HCT116 (cell line): ENCODE data around the gene ABL1. TPM values are rescaled to one million over a fixed set of nuclear protein-coding genes. Genes with fewer than 3 reads are reported as not detected.
"Not testable (repeated sequence)": the region's sequence is repeated elsewhere in the genome, so short reads cannot be mapped to it uniquely, and the experiment has no call there.

Source experiments
- ATAC-seq: fragments of 200-7000 bp; cut with Tn5 transposase; 2 replicates; pipeline ENCODE4 v1.9.1; 2020; ENCODE audit warnings: mild to moderate bottlenecking, moderate library complexity
- BruUV-seq: library from RNA; stranded (reverse); fragments of 400-500 nt; replicated peaks from 2 replicates; lab custom pipeline; 2021; lab: Mats Ljungman, UMichigan
- CTCF ChIA-PET: fragments of 300-600 bp; sonication (Branson Sonifier 250); formaldehyde crosslinking; loops from one replicate; lab custom pipeline; 2021; ENCODE audit warnings: antibody characterized with exemption; lab: Charles Lee
- POLR2A ChIA-PET: fragments of 300-600, 350-600 bp; sonication (Branson Sonifier 250); formaldehyde crosslinking; loops from one replicate; lab custom pipeline; 2021; ENCODE audit warnings: antibody characterized with exemption; lab: Charles Lee
- RAD21 ChIA-PET, 2 experiments: fragments of 300-600 bp; sonication (Branson Sonifier 250); formaldehyde crosslinking; loops; one replicate each; lab custom pipeline; 2023; ENCODE audit warnings: low total read pairs in 2 of 2; ENCODE audit not compliant: uncharacterized antibody in 2 of 2, unreplicated experiment in 2 of 2, low non-redundant PET in 1 of 2; lab: Charles Lee
- DNase-seq: peaks from one replicate; pipeline ENCODE4 v3.0.0-alpha.2; 2010; ENCODE audit warnings: low read depth, low spot score
- H2AFZ ChIP-seq: fragments of 200-600 bp; shearing (Covaris generic), sonication (generic); 2 replicates; pipeline ENCODE4 v1.6.1; 2017; ENCODE audit warnings: low read depth, mixed run types, mixed read lengths, antibody characterized with exemption, low read length; ENCODE audit not compliant: poor library complexity, severe bottlenecking
- H3K27ac ChIP-seq: 2 replicates; pipeline ENCODE4 v1.5.1; 2012; ENCODE audit warnings: low read depth, low read length
- H3K27me3 ChIP-seq: fragments of 200-600 bp; sonication (generic); 2 replicates; pipeline ENCODE4 v1.6.1; 2016; ENCODE audit warnings: mixed run types, low read length, mixed read lengths; ENCODE audit not compliant: insufficient read depth
- H3K36me3 ChIP-seq, 2 experiments: fragments of 200-500 bp in 1 of 2; fragments of 200-600 bp in 1 of 2; sonication (Bioruptor generic) in 1 of 2; sonication (generic) in 1 of 2; 2 replicates each; pipeline versions ENCODE4 v1.5.1 to v1.6.1; 2014 to 2016; ENCODE audit warnings: low read length in 2 of 2, inconsistent platforms in 1 of 2, mixed read lengths in 1 of 2, mixed run types in 1 of 2; ENCODE audit not compliant: insufficient read depth in 2 of 2, control insufficient read depth in 1 of 2
- H3K4me1 ChIP-seq, 2 experiments: fragments of 200-600 bp in 1 of 2; sonication (generic) in 1 of 2; 2 replicates each; pipeline versions ENCODE4 v1.5.1 to v1.6.1; 2012 to 2017; ENCODE audit warnings: low read length in 2 of 2, inconsistent platforms in 1 of 2, mild to moderate bottlenecking in 1 of 2, mixed read lengths in 1 of 2, mixed run types in 1 of 2, moderate library complexity in 1 of 2; ENCODE audit not compliant: insufficient read depth in 2 of 2, control insufficient read depth in 1 of 2
- H3K4me2 ChIP-seq: fragments of 200-600 bp; sonication (generic); 2 replicates; pipeline ENCODE4 v1.6.1; 2017; ENCODE audit warnings: mixed run types, low read length, mixed read lengths
- H3K4me3 ChIP-seq, 2 experiments: fragments of 200-600 bp in 1 of 2; sonication (generic) in 1 of 2; replicated peaks in 1 of 2; 2 replicates each; pipeline ENCODE4 v1.5.1; 2011 to 2016; ENCODE audit warnings: low read length in 2 of 2, control low read depth in 1 of 2, low read depth in 1 of 2, mild to moderate bottlenecking in 1 of 2, mixed read lengths in 1 of 2, mixed run types in 1 of 2
- H3K79me2 ChIP-seq: fragments of 200-600 bp; sonication (generic); 2 replicates; pipeline ENCODE4 v1.6.1; 2017; ENCODE audit warnings: mild to moderate bottlenecking, mixed run types, low read length, moderate library complexity, mixed read lengths; ENCODE audit not compliant: insufficient read depth
- H3K9ac ChIP-seq: fragments of 200-600 bp; sonication (generic); 2 replicates; pipeline ENCODE4 v1.6.1; 2016; ENCODE audit warnings: low read length, mixed read lengths
- H3K9me2 ChIP-seq: fragments of 200-600 bp; sonication (generic), shearing (Covaris generic); 2 replicates; pipeline ENCODE4 v1.6.1; 2017; ENCODE audit warnings: mixed run types, mild to moderate bottlenecking, moderate library complexity; ENCODE audit not compliant: insufficient read depth
- H3K9me3 ChIP-seq, 2 experiments: fragments of 200-500 bp in 1 of 2; fragments of 200-600 bp in 1 of 2; sonication (Bioruptor generic) in 1 of 2; sonication (generic) in 1 of 2; 2 replicates each; pipeline ENCODE4 v1.6.1; 2014 to 2017; ENCODE audit warnings: low read length in 2 of 2, mixed read lengths in 2 of 2, inconsistent platforms in 1 of 2, low read depth in 1 of 2, mild to moderate bottlenecking in 1 of 2, mixed run types in 1 of 2, moderate library complexity in 1 of 2; ENCODE audit not compliant: control insufficient read depth in 1 of 2, insufficient read depth in 1 of 2
- H4K20me1 ChIP-seq: fragments of 200-600 bp; sonication (generic), shearing (Covaris generic); 2 replicates; pipeline ENCODE4 v1.6.1; 2017; ENCODE audit warnings: mixed run types, mild to moderate bottlenecking, moderate library complexity; ENCODE audit not compliant: insufficient read depth
- CBX3 ChIP-seq: IDR thresholded peaks from 2 replicates; pipeline ENCODE4 v1.6.1; 2012; ENCODE audit warnings: low read depth
- CEBPB ChIP-seq: IDR thresholded peaks from 2 replicates; pipeline ENCODE4 v1.6.1; 2012; ENCODE audit warnings: low read depth
- EGR1 ChIP-seq: IDR thresholded peaks from 2 replicates; pipeline ENCODE4 v1.6.1; 2012; ENCODE audit warnings: low read depth
- FOSL1 ChIP-seq: IDR thresholded peaks from 2 replicates; pipeline ENCODE4 v1.6.1; 2012; ENCODE audit warnings: low read depth
- POLR2AphosphoS5 ChIP-seq: IDR thresholded peaks from 2 replicates; pipeline ENCODE4 v1.6.1; 2011; ENCODE audit warnings: mild to moderate bottlenecking, low read depth, low read length, moderate library complexity
- SIN3A ChIP-seq: IDR thresholded peaks from 2 replicates; pipeline ENCODE4 v1.6.1; 2012; ENCODE audit warnings: low read depth
- SP1 ChIP-seq: IDR thresholded peaks from 2 replicates; pipeline ENCODE4 v1.6.1; 2012; ENCODE audit warnings: low read depth
- SRF ChIP-seq: IDR thresholded peaks from 2 replicates; pipeline ENCODE4 v1.6.1; 2012; ENCODE audit warnings: low read depth
- ZFX ChIP-seq: fragments of 450-650 bp; IDR thresholded peaks from 2 replicates; pipeline ENCODE4 v1.6.1; 2017
- intact Hi-C: fragments of 100-400 bp; cut with micrococcal nuclease; formaldehyde crosslinking; loops from 2 replicates; pipeline ENCODE4 v1.10.0; 2022
- total RNA-seq: library from RNA; stranded (reverse); gene quantifications from one replicate; pipeline ENCODE4 v1.2.1, GENCODE V29; 2021; ENCODE audit not compliant: unreplicated experiment
- TF ChIP-seq, protein P1 (sequence below): IDR thresholded peaks from 2 replicates; pipeline ENCODE4 v1.6.1; 2012; ENCODE audit warnings: low read depth

The ABL1 gene
- total RNA-seq, 1 experiment from 2014 or later: 54.7 TPM

DNA sequence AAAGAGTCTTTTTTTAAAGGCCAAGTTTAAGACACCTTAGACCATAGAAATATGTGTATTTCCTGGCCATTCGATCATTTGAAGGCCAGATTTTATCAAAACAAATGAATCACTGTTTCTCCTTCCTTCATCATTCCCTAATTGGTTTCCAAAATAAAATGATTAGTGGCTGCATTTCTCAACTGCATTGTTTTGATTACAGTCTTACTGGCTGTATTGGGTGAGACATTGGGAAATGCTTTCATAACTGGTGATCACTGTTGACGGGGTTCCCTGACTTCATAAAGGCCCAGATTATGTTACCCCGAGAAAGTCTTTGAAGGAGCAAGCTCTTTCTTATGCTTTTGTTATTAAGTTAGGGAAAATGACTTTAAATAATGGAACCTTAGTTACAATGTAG, 40.6 kb upstream of the ABL1 start:
- H2AFZ ChIP-seq, CTCF ChIA-PET, H3K9me3 ChIP-seq, H3K4me1 ChIP-seq, H3K27ac ChIP-seq, H4K20me1 ChIP-seq, H3K27me3 ChIP-seq, H3K36me3 ChIP-seq, BruUV-seq, ATAC-seq, RAD21 ChIA-PET, H3K9me2 ChIP-seq, H3K9ac ChIP-seq, H3K4me2 ChIP-seq, DNase-seq, H3K4me3 ChIP-seq, intact Hi-C loops: not testable (repeated sequence)
- peaks cover 23% of the 10 kb centered on the region for H3K79me2 ChIP-seq
- POLR2A ChIA-PET: interaction anchor here (0.6 kb wide), 1 partner anchor 224 kb away, joined by 4 read pairs; no protein-coding TSS in a partner anchor

DNA sequence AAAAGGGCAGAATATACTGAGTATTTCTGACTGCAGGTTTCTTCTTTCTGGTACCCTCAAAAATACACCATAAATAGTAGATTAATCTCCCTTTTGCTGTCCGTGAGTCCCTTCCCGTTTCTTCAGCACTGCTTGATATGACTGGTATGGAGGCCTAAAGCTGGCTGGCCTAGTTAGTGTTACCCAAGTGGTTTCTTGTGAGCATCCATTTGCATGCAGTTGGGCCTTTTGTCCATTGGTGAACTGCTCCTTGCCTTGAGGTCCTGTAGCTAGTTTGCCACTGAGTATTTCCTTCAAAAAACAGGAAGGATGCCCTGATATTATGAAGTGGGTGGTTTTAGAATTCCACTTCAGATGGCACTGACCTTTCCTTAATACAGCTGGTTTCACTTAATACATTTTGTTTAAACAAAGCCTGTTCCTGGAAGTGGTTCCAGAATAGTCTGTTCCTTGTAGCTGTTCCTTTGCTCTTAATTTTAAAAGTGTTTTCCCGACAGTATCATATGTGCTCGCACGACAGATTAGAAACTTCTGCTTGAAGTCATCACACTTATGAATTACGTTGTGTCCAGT, 40.0 kb upstream of the ABL1 start:
- peaks cover under 1 to 2% of the 10 kb centered on the region in 2 experiments; a peak in 1 of 4 replicates for H3K9me3 ChIP-seq
- H3K27ac ChIP-seq: no peak overlapping the region
- H3K4me1 ChIP-seq: peaks cover 0 to 4% of the 10 kb centered on the region in 2 experiments; a peak in 1 of 4 replicates
- RAD21 ChIA-PET: no interaction called here
- H2AFZ ChIP-seq: no peak overlapping the region
- BruUV-seq: no TSS peak
- POLR2A ChIA-PET: interaction anchor here (0.6 kb wide), 1 partner anchor 225 kb away, joined by 4 read pairs; no protein-coding TSS in a partner anchor
- CTCF ChIA-PET: no interaction called here
- H3K9me2 ChIP-seq: no peaks in the 10 kb centered on the region
- no peaks in the 10 kb centered on the region for H3K27me3 ChIP-seq
- DNase-seq (no peak), ATAC-seq (no peak)
- intact Hi-C loops: no loop called here
- H4K20me1 ChIP-seq: peaks cover 4% of the 10 kb centered on the region; the same call in 1 of the 2 replicates
- H3K4me3 ChIP-seq: no peak overlapping the region
- H3K79me2 ChIP-seq: peaks cover 22% of the 10 kb centered on the region
- H3K9ac ChIP-seq: no peak overlapping the region
- TF ChIP-seq FOSL1: no peak
- no peak for TF ChIP-seq SRF
- no peak for TF ChIP-seq CBX3
- TF ChIP-seq POLR2AphosphoS5: no peak
- no peak for TF ChIP-seq CEBPB
- TF ChIP-seq ZFX: no peak
- TF ChIP-seq, protein P1, sequence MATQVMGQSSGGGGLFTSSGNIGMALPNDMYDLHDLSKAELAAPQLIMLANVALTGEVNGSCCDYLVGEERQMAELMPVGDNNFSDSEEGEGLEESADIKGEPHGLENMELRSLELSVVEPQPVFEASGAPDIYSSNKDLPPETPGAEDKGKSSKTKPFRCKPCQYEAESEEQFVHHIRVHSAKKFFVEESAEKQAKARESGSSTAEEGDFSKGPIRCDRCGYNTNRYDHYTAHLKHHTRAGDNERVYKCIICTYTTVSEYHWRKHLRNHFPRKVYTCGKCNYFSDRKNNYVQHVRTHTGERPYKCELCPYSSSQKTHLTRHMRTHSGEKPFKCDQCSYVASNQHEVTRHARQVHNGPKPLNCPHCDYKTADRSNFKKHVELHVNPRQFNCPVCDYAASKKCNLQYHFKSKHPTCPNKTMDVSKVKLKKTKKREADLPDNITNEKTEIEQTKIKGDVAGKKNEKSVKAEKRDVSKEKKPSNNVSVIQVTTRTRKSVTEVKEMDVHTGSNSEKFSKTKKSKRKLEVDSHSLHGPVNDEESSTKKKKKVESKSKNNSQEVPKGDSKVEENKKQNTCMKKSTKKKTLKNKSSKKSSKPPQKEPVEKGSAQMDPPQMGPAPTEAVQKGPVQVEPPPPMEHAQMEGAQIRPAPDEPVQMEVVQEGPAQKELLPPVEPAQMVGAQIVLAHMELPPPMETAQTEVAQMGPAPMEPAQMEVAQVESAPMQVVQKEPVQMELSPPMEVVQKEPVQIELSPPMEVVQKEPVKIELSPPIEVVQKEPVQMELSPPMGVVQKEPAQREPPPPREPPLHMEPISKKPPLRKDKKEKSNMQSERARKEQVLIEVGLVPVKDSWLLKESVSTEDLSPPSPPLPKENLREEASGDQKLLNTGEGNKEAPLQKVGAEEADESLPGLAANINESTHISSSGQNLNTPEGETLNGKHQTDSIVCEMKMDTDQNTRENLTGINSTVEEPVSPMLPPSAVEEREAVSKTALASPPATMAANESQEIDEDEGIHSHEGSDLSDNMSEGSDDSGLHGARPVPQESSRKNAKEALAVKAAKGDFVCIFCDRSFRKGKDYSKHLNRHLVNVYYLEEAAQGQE: no peak
- TF ChIP-seq SIN3A: no peak
- no peak for TF ChIP-seq EGR1
- no peak for TF ChIP-seq SP1
- H3K36me3 ChIP-seq: no peaks in the 10 kb centered on the region
- H3K4me2 ChIP-seq: no peak overlapping the region

DNA sequence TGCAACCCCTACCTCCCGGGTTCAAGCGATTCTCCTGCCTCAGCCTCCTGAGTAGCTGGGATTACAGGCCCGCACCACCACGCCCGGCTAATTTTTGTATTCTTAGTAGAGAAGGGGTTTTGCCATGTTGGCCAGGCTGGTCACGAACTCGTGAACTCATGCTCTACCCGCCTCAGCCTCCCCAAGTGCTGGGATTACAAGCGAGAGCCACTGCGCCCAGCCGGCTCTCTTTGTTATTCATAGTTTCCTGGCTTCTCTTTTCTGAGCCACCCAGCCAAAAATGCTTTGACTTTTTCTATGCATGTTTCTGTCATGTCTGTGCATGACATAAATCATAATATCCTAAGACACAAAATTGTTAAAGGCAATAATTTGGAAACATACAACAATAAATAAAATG, 31.9 kb upstream of the ABL1 start:
- H3K4me2 ChIP-seq, H4K20me1 ChIP-seq, H3K27ac ChIP-seq, H3K36me3 ChIP-seq, BruUV-seq, H2AFZ ChIP-seq, H3K4me1 ChIP-seq, RAD21 ChIA-PET, H3K9ac ChIP-seq, H3K27me3 ChIP-seq, H3K4me3 ChIP-seq, intact Hi-C loops, ATAC-seq, DNase-seq, CTCF ChIA-PET, H3K9me3 ChIP-seq, POLR2A ChIA-PET, H3K9me2 ChIP-seq: not testable (repeated sequence)
- peaks cover 20% of the 10 kb centered on the region for H3K79me2 ChIP-seq
